Activated CD8-positive, alpha-beta memory T cell treated with anti-CD3 and anti-CD28 coated beads, Interleukin-2, amount 50 U/mL, for 1 hour (primary cell): Measurements from ENCODE around the gene DUSP6.
"Not testable (repeated sequence)": the region's sequence is repeated elsewhere in the genome, so short reads cannot be mapped to it uniquely, and the experiment has no call there.

Experiments
- DNase-seq: peaks from one replicate; pipeline ENCODE4 v3.0.0-alpha.2; 2020; ENCODE audit errors: extremely low read depth

The DUSP6 gene

DNA sequence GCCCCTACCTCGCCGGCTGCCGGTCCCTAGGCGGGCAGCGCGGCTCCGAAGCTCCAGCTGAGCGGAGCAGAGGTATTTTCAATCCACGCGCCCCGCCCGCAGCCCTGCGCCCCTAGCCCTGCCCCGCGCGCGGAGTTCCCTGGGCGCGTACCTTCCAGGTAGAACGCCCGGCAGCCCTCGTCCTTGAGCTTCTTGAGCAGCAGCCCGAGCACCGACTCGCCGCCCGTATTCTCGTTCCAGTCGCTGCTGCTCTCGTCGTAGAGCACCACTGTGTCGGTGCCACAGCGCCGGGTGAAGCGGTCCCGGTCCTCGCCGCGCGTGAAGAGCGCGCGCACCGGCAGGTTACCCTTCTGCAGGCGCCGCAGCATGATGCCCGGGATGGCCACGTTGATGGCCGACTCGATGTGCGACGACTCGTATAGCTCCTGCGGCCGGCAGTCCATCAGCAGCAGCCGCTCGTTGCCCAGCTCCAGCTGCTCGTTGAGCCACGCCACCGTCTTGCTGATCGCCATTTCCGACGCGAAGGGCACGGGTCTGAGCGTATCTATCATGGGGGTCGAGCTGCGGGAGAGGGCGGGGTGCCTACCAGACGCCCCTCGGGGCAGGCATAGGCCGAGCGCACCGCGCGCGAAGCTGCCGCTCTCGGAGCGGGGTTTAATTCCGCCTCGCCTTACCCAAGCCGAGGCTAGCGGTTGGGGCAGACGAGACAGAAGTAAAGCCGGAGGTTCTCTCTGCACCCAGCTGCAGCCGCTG lies 636 bp downstream of the DUSP6 start:
- DNase-seq, result no peak

DNA sequence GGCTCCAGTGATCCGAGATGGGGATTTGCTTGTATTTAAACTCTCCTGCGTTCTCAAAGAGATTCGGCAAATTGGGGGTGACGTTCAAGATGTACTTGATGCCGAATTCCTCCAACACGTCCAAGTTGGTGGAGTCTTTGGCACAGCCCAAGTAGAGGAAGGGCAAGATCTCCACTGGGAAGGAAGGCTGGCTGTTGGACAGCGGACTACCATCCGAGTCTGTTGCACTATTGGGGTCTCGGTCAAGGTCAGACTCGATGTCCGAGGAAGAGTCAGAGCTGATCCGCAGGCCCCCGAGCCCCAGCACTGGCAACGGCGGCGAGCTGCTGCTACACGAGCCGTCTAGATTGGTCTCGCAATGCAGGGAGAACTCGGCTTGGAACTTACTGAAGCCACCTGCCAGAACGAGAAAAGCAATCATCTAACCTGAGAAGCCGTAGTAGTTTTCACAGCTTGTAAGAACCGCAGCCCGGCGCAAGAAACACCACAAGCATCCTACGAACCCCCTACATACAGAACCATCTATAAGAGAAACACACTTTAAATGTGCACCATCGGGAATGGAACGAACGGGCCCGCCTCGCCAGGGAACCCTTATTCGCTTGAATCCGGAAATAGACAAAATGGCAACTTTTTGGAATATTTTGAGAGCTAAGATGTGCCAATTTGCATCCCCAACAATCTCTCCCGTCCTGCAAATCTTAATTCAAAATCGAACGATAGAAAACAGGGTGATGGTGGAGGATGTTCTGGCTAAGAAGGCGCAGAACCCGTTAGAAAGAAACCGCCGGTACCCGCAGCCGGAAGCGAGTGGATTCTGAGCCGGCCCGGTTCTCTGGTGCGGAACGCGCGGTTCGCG lies 1.4 kb downstream of the DUSP6 start:
- no peak for DNase-seq

DNA sequence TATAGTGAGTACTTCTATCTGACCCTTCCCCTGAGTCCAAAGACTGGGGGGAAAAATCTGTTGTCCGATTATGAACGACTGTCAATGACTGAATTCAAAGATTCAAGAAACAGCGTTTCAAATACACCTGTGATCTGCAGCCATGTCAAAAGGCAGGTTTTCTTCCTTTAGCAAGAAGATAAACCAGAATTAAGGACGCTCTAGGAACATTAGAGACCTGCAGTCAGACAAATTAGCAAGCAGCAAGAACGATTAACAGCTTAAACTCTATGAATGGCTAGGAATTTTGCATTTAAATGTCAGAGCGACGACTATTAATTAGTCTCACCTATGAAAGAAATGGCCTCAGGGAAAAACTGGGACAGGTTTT lies 2.1 kb downstream of the DUSP6 start:
- DNase-seq, result no peak

DNA sequence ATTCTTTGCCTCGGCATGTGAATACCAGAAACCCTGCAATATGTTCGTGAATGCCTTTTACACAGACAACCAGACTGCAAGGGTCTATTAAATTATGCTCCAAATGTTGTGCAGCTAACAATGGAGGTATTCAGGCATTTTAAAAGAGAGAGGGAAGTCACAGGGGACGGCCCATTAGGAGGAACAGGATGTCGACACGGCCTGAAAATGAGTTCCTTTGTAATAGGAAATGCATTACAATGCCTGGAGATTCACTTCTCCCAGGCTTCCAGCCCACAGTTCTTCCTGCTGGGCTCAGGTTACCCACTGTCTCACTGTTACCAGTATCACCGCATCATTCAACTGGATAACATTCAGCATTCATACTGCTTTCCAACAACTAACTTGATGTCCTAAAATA lies 2.5 kb downstream of the DUSP6 start:
- no peak for DNase-seq

DNA sequence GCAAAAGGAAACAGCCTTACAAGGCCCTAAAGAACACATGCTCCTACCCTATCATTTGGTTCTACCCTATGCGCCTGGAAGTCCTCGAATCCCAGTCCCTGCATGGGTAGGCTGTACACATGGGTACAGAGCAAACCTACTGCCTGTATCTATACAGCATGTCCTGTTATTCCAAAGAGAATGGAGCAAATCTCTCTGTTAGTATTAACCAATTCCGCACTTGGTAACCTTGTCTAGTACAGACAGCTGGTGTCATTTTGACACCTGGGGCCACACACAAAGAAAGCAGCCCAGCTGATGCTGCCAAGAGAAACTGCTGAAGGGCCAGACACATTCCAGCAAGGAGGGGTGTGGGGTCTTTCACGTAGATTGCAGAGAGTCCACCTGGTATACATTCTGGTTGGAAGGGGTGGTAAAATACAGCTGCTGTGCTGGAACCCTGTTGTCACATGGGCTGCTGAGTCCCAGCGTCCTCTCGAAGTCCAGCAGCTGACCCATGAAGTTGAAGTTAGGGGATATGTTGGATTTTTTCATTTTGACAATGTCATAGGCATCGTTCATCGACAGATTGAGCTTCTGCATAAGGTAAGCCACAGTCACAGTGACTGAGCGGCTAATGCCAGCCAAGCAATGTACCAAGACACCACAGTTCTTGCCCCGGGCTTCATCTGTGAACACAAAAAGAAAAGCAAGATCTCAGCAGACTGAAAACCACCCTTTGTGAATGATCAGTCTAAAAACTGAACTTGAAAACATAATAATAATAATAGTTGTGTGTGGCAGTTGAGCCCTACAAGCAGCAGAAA lies 3.2 kb downstream of the DUSP6 start:
- DNase-seq, result no peak

DNA sequence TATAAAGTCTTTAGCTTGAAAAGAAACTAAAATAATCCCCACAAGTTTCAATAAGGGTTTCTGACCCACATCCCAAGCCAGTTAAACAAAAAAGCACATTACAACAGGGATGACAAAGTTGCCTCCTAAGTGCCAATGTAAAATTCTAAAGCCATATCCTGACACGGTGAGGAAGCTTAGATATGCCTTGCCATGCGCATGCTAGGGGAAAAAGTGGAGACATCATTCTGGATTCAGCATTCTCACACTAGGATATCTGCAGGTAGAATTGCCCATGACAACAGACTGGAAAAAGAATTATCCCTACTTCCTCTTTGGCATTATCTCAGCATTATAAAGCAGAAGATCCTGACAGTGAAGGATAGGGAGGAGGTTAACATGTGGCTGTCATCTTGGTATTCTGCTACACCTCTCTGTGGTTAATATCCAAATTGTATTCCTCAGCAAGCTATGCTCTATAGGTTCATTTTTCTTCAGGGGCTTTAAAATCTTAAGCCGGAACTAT lies 4.9 kb downstream of the DUSP6 start:
- no peak for DNase-seq

DNA sequence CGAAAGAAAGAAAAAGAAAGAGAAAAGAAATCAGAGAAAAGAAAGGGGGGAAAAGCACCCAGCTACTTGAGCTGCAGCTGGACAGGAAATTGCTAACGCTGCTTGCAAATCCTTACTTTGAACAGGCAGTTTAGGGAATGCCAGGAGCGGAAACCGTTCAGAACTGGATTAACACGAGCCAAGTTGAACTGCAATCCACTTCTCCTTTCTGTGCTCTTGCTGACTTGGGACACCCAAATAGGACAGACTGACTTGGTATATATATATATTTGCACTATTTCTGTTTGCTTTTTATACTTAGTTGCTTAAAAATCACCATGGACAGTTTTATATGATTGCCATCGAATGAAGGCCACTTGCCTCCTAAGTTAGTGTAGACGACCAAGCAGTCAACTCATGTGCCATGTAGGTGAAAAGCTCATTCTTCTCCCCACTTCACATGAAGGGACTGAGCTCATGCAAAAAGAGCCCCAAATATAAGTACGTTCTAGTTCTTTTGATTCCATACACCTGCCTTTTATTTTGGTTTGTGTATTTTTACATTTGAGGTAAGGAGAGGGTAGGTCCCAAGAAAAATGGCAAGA lies 5.5 kb downstream of the DUSP6 start:
- DNase-seq, result no peak

DNA sequence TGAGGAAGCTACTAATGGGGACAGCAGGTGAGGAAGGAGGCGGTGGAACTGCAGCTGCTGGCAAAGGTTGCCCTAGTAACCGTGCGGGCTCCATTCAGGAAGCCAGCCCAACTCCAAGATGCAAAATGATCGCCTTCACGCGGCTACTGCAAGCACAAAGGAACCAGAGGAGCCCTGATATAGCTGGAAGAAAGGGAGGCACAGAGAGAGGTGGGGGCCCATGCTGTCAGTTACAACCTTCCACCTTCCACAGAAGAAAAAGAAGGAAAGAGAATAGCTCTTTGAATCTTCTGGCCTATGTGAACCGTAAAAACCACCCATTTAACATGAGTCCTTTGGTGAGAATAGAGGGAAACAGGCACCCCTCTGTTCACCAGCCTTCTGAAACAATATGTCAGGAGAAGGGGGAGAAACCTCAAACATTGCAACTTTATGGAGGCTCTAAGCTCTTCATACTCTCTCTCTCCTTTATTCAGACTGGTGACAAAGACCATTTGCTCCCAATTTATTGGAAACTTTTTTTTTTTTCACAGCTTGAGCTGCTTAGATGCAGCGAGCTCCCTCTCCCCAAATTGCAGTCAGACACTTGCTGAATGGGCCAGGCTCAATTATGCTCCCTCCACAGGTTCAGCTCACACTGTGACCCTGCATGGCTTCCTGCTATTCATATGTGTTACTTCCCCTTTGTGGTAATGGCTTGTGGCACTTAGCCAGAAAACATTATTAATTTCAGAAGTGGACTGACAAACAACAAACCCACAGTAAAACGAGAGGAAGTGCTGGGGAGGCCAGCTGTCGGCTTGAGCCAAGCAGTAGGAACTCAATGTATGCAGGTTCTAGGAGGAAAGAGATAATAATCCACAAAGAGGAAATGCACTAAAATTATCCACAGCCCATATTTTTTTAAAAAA lies 6.2 kb downstream of the DUSP6 start:
- no peak for DNase-seq

DNA sequence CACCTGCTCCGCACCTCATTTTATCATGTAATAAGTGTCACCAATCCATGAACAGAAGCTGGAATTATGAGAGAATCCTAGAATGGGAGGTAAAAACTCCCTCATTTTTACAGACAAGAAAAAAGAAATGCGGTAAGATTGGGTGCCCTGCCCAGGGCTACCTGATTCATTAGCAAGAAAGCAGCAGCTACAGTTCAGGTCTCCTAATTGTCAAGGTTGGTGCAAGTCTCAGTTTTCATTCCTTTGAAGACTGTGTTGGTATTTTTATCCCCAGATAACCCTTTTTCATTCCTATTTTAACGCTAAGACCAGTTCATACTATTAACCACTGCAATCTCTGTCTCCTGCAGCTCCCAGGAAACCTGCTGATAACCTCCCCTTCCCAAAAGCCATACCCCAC lies 6.9 kb downstream of the DUSP6 start:
- no peak for DNase-seq

DNA sequence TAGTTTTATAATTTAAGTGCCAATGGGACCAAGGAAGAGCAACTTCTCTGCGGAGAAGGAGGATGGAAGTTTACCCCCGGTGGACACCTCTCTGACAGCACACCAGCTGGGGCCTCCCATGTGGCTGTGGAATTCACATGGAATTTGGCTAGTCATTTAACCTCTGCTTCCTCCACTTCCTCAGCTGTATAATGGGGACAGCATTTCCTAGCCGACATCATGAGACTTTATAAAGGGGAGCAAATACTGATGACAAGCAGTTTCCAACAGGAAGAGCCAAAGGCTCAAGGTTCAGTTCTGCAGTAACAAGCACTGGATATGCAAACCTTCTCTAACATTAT lies 7.5 kb downstream of the DUSP6 start:
- DNase-seq, result no peak

DNA sequence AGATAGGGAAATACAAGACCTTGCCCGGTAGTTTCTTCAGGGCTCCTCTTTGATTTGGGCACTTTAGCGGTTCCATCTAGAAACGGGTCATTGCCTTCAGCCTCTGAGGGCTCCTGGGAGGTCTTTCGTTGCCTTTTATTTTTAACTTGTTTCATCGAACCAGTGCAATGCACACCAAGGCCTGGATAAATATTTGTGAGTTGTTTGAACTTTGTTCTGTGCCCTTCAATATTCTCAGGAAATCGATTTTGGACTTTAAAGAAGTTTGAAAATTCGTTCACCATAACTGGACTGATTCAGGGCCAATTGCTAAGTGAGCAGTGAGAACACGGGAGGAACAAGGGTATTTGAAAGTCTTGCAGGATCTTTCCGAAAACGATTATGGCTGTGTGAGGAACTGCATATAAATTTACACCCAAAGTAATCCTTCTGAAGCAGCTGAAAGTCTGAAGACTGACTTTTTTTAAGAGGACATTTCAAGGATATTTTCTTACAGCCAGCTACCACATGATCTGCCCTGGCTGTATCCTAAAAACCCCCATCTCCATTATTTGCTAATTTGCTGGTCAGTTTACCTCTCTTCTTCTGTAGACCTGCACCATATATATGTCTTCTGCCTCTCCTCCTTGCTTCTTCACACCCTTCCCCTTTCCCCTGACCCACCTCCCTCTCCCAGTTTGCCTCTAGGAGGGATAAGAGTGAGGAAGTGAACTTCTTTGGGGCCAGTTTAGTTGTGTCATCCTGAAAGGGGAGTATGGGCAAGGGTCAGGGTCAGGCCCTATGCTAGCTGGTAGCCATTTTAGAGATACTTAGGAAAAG lies 8.0 kb downstream of the DUSP6 start:
- DNase-seq, result no peak

DNA sequence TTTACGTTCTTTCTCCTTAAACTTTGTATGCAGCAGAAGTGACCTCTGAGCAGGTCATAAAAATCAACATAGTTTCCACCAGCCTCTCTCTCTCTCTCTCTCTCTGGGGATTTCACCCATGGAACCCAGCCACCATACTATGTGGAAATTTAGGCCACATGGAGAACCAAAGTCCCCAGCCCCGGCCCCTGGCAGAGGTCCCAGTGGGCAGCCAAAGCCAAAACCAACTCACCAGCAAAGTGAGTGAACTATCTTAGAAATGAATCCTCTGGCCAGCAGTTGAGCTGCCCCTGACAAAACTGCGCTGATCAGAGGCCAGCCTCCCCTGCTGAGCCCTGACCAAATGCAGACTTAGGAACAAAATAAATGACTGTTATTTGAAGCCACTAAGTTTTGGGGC lies 9.2 kb downstream of the DUSP6 start:
- no peak for DNase-seq

DNA sequence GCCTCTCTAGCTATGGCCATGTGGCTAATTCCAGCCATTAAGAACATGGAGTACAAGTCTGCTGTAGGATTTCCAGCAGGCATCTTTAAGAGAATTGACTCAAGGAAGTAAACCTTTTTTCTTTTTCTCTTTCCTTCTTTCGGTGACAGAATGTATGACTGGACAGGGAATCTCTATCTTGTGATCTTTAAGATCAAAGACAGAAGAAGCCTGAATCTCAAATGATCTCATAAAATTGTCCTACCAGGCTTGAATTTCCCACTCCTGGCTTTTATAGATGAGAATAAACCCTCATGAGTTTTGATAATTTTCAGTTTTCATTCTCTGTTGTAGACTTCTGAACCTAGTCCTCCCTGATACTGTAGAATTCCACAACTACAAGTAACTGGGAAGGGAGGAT lies 11.4 kb downstream of the DUSP6 start:
- DNase-seq, result no peak

DNA sequence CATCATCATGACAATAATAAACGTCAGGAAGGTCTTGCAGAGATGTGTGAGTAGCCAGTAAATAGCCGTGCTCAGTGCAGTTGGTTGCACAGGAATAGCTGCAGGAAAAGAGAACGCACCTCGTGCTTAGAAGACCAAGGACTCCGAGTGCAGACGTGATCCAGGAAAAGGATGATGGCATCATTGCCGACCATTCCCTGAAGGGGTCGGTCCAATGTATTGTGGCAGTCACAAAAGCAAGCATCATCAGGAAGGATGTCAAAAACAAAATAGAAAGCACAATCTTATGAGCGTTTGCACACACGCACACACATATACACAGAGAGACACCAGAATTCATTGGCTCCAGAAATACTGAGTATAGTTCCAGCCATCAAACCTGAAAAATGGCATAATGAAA lies 12.8 kb downstream of the DUSP6 start:
- DNase-seq, result no peak

DNA sequence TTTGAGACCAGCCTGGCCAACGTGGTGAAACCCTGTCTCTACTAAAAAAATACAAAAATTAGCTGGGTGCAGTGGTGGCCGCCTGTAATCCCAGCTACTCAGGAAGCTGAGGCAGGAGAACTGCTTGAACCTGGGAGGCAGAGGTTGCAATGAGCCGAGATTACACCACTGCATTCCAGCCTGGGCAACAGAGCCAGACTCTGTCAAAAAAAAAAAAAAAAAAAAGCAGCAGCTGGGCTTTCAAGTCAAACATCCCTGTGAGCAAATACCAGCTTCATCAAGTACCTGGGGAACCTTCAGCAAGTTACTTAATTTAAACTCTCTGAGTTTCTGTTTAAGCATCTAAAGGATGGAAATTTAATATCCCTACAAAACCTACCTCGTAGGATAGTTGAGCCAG lies 15.2 kb downstream of the DUSP6 start:
- DNase-seq, result not testable (repeated sequence)

DNA sequence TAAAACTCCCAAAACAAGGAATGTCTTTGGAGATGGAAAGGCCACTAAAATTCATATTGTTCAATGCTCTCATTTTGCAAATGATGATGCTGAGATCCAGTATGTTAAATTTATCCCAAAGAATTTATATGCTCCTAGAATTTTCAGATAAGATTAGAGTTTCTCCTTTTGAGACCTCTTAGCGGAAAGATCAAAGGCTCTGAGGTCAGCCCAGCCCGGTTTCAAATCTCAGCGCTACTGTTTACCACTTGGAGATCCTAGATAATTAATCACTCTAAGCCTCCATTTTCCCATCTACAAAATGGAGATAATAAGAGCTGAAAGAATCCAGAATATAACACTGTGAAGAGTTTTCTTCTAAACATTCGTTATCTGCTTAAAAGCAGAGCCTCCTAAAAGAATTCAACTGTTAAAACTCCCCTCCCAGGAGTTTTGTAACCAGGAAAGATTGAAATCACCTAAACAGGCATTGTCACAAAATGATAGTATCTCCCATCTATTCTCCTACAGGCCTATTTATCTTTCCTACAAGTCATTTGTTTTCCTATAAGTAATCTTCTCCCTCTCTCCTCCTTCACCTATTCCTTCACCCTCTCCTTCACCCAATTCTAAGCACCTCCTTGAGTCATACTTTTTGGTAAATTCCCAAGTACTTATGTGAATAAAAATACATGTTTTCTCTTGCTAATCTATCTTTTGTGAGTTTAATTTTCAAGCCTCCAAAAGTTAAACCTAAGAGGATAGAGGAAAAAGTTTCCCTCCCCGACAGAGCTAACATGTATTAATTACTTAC lies 16.7 kb downstream of the DUSP6 start:
- DNase-seq, result no peak

DNA sequence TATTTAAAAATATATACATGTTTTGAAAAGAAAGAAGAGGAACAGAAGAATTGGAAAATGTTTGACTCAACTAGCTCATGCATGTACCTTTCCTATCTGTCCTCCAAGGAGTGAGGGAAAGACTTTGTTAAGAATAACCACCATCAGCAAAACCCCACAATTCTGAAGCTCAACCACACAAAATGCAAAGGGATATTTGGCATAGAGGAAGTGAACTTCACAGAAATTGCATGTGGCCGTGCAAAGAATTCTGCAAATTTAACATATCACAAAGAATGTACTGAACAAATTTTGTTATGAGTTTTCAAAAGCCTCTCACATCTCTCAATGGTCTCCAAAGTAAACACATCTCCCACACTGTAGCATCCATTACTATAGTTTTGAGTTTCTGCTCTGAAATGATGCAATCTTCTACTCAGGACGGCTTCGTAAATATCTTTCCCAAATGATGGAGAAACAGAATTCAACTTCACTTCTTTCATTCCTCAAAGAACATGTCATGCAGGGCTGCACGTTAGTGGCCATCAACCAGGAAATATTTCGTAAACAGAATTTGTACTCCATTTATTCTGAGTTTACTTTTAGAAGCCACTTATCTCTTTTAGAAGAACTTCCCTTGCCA lies 17.6 kb downstream of the DUSP6 start:
- DNase-seq, result no peak

DNA sequence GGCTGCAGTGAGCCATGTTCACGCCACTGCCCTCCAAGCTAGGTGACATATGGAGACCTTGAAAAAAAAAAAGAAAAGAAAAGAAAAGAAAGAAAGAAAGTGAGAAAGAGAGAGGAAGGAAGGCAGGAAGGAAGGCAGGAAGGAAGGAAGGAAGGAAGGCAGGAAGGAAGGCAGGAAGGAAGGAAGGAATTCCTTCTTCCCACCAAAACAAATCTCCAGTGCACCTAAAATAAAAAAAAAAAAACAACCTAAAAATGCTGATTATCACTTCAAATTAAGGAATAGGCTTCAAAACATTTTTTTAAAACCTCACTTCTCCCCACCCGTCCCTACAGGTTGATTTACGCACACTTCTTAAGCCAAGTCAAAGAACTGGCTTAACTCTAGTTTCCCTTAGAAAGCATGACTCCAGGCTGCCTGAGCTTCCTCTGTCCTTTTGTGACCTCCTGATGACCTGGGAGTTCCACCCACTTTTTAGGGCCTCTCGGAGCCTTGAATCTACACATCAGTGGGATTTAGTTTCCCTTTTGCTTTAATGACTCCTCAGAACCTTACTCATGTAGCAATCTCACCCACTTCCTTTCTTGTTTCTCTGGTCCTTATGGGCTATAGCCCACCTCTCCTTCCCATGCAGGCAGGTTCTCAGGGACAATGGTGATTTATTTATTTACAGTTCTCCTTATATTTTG lies 18.6 kb downstream of the DUSP6 start:
- no peak for DNase-seq
